T-cell (primary cell): ENCODE measurements around the gene TSHZ3. TPM values are rescaled to one million over a fixed set of nuclear protein-coding genes. Genes with fewer than 3 reads are reported as not detected.

Experiments used
- ATAC-seq, 4 experiments: fragments of 200-7000 bp in 3 of 4; fragments of 150-1000 bp in 1 of 4; cut with Tn5 transposase; replicated peaks in 1 of 4; 1 replicate in 3 of 4; 2 replicates in 1 of 4; pipeline ENCODE4 v1.10.0; 2021; ENCODE audit warnings: moderate library complexity in 3 of 4, mild to moderate bottlenecking in 2 of 4, moderate number of reproducible peaks in 1 of 4
- CTCF ChIA-PET, 2 donors: fragments of 300-600 bp; sonication (Branson Sonifier 250); formaldehyde crosslinking; loops; one replicate each; lab custom pipeline; 2022; ENCODE audit warnings: antibody characterized with exemption in 2 of 2; lab: Charles Lee
- POLR2A ChIA-PET, 2 donors: fragments of 300-600 bp; sonication (Branson Sonifier 250); formaldehyde crosslinking; loops; one replicate each; lab custom pipeline; 2022; ENCODE audit warnings: antibody characterized with exemption in 2 of 2; lab: Charles Lee
- DNase-seq, 35 experiments: peaks; one replicate each; pipeline versions ENCODE4 v3.0.0 to v3.0.0-alpha.2; 2013 to 2023
- H3K27ac ChIP-seq: one replicate; pipeline ENCODE4 v1.5.1; 2013; ENCODE audit warnings: low read length
- H3K27me3 ChIP-seq, 2 experiments: replicated peaks in 1 of 2; 1 replicate in 1 of 2; 2 replicates in 1 of 2; pipeline versions ENCODE4 v1.6.1 to v1.7.0; 2013; ENCODE audit warnings: low read length in 1 of 2, mixed read lengths in 1 of 2; ENCODE audit not compliant: control insufficient read depth in 2 of 2, insufficient read depth in 2 of 2; ENCODE audit errors: extremely low read depth in 1 of 2
- H3K36me3 ChIP-seq, 2 donors: 1 replicate in 1 of 2; 2 replicates in 1 of 2; pipeline versions ENCODE4 v1.6.1 to v1.7.0; 2013; ENCODE audit warnings: low read length in 1 of 2; ENCODE audit not compliant: control insufficient read depth in 2 of 2, insufficient read depth in 1 of 2; ENCODE audit errors: extremely low read depth in 1 of 2
- H3K4me1 ChIP-seq, 2 experiments: 1 replicate in 1 of 2; 2 replicates in 1 of 2; pipeline versions ENCODE4 v1.6.1 to v1.7.0; 2013; ENCODE audit warnings: low read length in 2 of 2, mixed read lengths in 1 of 2; ENCODE audit not compliant: insufficient read depth in 2 of 2, control insufficient read depth in 1 of 2; ENCODE audit errors: extremely low read depth in 1 of 2
- H3K4me3 ChIP-seq, 2 donors: 1 replicate in 1 of 2; 2 replicates in 1 of 2; pipeline versions ENCODE4 v1.5.1 to v1.7.0; 2013; ENCODE audit warnings: mild to moderate bottlenecking in 2 of 2, low read length in 1 of 2, moderate library complexity in 1 of 2; ENCODE audit not compliant: control insufficient read depth in 1 of 2; ENCODE audit errors: extremely low read depth in 1 of 2
- H3K9me3 ChIP-seq: 2 replicates; pipeline ENCODE4 v1.7.0; 2013
- H3K27ac Mint-ChIP-seq, 2 donors: one replicate each; pipeline ENCODE4 v1.8.0; 2020 to 2021; ENCODE audit warnings: mild to moderate bottlenecking in 2 of 2, mixed read lengths in 2 of 2
- H3K27me3 Mint-ChIP-seq, 2 donors: one replicate each; pipeline ENCODE4 v1.8.0; 2021 to 2022; ENCODE audit warnings: mixed read lengths in 2 of 2
- H3K36me3 Mint-ChIP-seq: one replicate; pipeline ENCODE4 v1.8.0; 2021; ENCODE audit warnings: mixed read lengths
- H3K4me1 Mint-ChIP-seq, 3 donors: one replicate each; pipeline ENCODE4 v1.8.0; 2020 to 2022; ENCODE audit warnings: mixed read lengths in 3 of 3, mild to moderate bottlenecking in 1 of 3
- H3K4me3 Mint-ChIP-seq, 3 donors: one replicate each; pipeline ENCODE4 v1.8.0; 2020 to 2022; ENCODE audit warnings: mild to moderate bottlenecking in 3 of 3, mixed read lengths in 3 of 3, moderate library complexity in 3 of 3
- H3K9me3 Mint-ChIP-seq, 3 donors: one replicate each; pipeline ENCODE4 v1.8.0; 2020 to 2022; ENCODE audit warnings: mixed read lengths in 3 of 3
- WGBS: methylation state at CpG from one replicate; pipeline ENCODE4 v1.1.5; 2013; ENCODE audit warnings: missing lambda C conversion rate; ENCODE audit not compliant: insufficient coverage; 5-methylcytosine and 5-hydroxymethylcytosine counted together
- total RNA-seq, 35 experiments: library from RNA in 6 of 35; stranded (reverse) in 6 of 35; fragments of 120-200 nt in 1 of 35; gene quantifications; one replicate each; pipeline versions ENCODE4 v1.2.1 to v1.2.4 and lab custom pipeline; 2013 to 2026

TSHZ3 gene
- total RNA-seq, 5 donors from 2014 or later (not counting 1 experiment from before 2014, with no cell fraction given): 0.18 to 1.4 (median 0.54) TPM

DNA sequence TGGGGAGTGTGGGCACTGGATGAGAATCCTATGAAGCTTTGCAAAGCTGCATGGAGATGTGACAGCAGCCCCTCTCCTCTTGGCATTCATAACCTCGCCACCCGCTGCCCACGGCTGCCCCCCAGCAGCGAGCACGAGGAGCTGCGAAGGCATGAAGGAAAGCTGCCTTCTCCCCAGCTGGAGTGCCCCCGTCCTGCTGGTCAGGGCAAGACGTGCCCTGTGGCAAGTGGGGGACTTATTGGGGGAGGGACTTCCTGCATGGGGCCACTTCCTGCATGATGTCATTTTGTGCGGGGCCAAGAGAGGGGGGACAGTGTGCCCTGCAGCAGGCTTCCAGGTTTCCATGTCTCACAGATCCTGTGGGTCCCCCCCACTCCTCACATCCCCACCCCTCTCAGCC is 85.9 kb downstream of the TSHZ3 start:
- ATAC-seq (no peak), DNase-seq (no peak)
- Mint-ChIP-seq H3K9me3 (no peaks in the 10 kb centered on the region), H3K36me3 (no peaks in the 10 kb centered on the region), H3K4me3 (no peak overlapping the region), H3K27me3 (peaks cover 17 to 25% of the 10 kb centered on the region in 2 donors), H3K4me1 (peaks cover 0 to 10% (median 8%) of the 10 kb centered on the region in 3 donors), H3K27ac (no peak overlapping the region)
- WGBS: 83% methylated on average over 5 of the region's 9 CpGs
- no peaks in the 10 kb centered on the region for H3K36me3 ChIP-seq
- no peak overlapping the region for H3K27ac ChIP-seq
- no peak overlapping the region for H3K4me3 ChIP-seq
- ChIA-PET CTCF (interaction anchor here in 1 of 2 donors (0.6 kb wide), 1 partner anchor 948 kb away, joined by 3 read pairs; no protein-coding TSS in a partner anchor), POLR2A (no interaction called here)
- H3K9me3 ChIP-seq: no peaks in the 10 kb centered on the region
- H3K4me1 ChIP-seq: no peaks in the 10 kb centered on the region
- H3K27me3 ChIP-seq: peaks cover 0 to 31% of the 10 kb centered on the region in 2 experiments

DNA sequence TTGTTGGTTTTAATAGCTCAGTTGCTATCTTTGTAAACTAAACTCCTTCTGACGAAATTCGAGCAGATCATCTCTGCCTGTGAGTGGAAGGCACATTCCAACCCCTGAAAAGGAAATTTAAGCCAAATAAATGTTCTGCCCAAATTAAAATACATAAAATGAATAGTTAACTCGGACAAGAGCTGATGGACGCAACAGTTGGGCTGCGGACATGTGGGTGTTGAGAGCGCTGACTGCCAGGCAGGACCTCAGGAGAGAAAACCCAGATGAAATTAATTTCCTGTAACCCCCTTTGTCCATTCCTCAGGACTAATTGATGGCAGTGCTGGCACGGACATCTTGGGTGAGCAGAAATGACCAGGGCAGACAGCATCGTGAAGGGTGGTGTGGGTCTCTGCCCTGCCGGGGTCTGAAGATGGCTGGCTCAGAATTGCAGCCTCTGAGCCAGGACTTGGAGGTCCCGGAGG is 86.5 kb downstream of the TSHZ3 start:
- WGBS: 95% methylated on average over 6 of the region's 10 CpGs
- Mint-ChIP-seq H3K4me3 (no peak overlapping the region), H3K27ac (no peak overlapping the region), H3K9me3 (no peaks in the 10 kb centered on the region), H3K36me3 (no peaks in the 10 kb centered on the region), H3K27me3 (peaks cover 18 to 25% of the 10 kb centered on the region in 2 donors), H3K4me1 (peaks cover 0 to 10% (median 8%) of the 10 kb centered on the region in 3 donors)
- DNase-seq (no peak), ATAC-seq (no peak)
- H3K27me3 ChIP-seq: peaks cover 0 to 35% of the 10 kb centered on the region in 2 experiments
- no peak overlapping the region for H3K4me3 ChIP-seq
- ChIA-PET CTCF (no interaction called here), POLR2A (interaction anchor here in 1 of 2 donors (0.6 kb wide), 1 partner anchor 29 kb away, joined by 3 read pairs; no protein-coding TSS in a partner anchor)
- H3K27ac ChIP-seq: no peak overlapping the region
- no peaks in the 10 kb centered on the region for H3K4me1 ChIP-seq
- no peaks in the 10 kb centered on the region for H3K9me3 ChIP-seq
- H3K36me3 ChIP-seq: no peaks in the 10 kb centered on the region

DNA sequence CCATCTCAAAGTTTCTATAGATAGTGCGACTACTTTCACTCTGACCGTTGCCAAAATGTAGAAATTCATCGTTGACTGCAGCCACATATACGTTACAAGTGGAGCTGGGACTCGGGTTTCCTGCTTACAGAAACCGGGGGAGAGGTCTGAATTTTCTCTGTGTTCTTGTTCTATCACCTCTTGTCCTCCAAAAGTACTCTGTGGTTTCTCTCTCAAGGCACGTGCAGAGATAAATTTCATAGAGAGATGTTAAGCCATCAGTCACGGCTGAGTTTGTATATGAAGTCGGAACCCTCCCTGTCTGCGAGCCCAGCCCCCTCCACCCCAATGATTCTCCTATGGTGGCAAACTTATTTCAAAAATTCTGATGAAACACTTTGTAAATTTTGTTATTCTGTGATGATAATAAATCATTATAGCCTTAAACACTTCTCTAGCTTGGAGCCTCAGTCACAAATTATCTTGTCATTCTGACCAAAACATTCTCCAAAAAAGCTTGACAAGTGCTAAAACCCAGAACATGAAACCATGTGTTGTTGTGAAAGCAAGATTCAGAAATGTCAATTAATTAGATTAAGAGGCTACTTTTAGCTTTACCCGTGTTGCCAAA is 87.5 kb downstream of the TSHZ3 start:
- no peaks in the 10 kb centered on the region for H3K36me3 ChIP-seq

DNA sequence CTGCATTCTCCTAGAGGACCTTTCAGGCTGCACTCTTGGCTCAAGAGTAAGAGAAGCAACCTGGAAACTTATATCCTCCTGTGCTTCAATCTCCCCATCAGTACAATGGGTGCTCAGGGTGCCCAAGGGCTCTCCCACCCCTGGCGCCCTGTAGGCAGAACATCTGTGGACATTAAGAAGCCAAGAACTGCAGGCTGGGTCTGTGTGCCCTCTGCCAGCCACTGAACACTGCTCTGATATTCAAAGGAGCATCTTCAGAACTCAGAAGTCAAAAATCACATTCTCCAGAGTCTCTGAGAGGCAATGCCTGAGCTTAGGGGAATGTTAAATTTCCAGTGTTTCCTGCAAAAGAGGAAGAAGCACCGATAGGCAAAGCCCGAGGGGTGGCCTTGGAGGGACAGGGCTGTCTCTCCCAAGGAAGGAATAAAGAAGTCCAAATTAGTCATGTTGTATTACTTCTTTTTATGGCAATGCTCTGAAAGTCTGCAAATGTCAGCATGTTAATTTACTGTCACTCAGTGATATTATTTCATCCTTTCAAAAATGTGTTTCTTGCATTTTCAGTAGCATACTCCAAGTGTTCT is 88.1 kb downstream of the TSHZ3 start:
- no peak overlapping the region for H3K27ac Mint-ChIP-seq
- no peak overlapping the region for H3K27ac ChIP-seq
- H3K27me3 ChIP-seq: peaks cover 0 to 48% of the 10 kb centered on the region in 2 experiments
- ATAC-seq (no peak), DNase-seq (no peak)
- H3K4me3 ChIP-seq: no peak overlapping the region
- CTCF ChIA-PET: interaction anchor here in 1 of 2 donors (0.6 kb wide), 1 partner anchor 93 kb away, joined by 3 read pairs; no protein-coding TSS in a partner anchor
- H3K4me1 ChIP-seq: no peaks in the 10 kb centered on the region
- H3K4me1 Mint-ChIP-seq: peaks cover 0 to 10% (median 8%) of the 10 kb centered on the region in 3 donors
- H3K27me3 Mint-ChIP-seq: peaks cover 19 to 25% of the 10 kb centered on the region in 2 donors
- POLR2A ChIA-PET: no interaction called here
- no peaks in the 10 kb centered on the region for H3K36me3 ChIP-seq
- H3K4me3 Mint-ChIP-seq: no peak overlapping the region
- 39% methylated on average over 3 of the region's 3 CpGs for WGBS
- H3K36me3 Mint-ChIP-seq: no peaks in the 10 kb centered on the region
- no peaks in the 10 kb centered on the region for H3K9me3 ChIP-seq
- H3K9me3 Mint-ChIP-seq: no peaks in the 10 kb centered on the region

More for the DNA sequence above, 87.5 kb downstream of the TSHZ3 start:
- Histone ChIP-seq H3K4me1 (no peaks in the 10 kb centered on the region), H3K9me3 (no peaks in the 10 kb centered on the region), H3K27ac (no peak overlapping the region), H3K4me3 (no peak overlapping the region), H3K27me3 (peaks cover 0 to 45% of the 10 kb centered on the region in 2 experiments)
- H3K9me3 Mint-ChIP-seq: no peaks in the 10 kb centered on the region
- DNase-seq: no peak
- ChIA-PET POLR2A (no interaction called here), CTCF (no interaction called here)
- no peak overlapping the region for H3K27ac Mint-ChIP-seq
- no peaks in the 10 kb centered on the region for H3K36me3 Mint-ChIP-seq
- H3K4me1 Mint-ChIP-seq: peaks cover 0 to 10% (median 8%) of the 10 kb centered on the region in 3 donors
- H3K4me3 Mint-ChIP-seq: no peak overlapping the region
- peaks cover 18 to 25% of the 10 kb centered on the region in 2 donors for H3K27me3 Mint-ChIP-seq
- ATAC-seq: no peak
- 47% methylated on average over 3 of the region's 11 CpGs for WGBS

DNA sequence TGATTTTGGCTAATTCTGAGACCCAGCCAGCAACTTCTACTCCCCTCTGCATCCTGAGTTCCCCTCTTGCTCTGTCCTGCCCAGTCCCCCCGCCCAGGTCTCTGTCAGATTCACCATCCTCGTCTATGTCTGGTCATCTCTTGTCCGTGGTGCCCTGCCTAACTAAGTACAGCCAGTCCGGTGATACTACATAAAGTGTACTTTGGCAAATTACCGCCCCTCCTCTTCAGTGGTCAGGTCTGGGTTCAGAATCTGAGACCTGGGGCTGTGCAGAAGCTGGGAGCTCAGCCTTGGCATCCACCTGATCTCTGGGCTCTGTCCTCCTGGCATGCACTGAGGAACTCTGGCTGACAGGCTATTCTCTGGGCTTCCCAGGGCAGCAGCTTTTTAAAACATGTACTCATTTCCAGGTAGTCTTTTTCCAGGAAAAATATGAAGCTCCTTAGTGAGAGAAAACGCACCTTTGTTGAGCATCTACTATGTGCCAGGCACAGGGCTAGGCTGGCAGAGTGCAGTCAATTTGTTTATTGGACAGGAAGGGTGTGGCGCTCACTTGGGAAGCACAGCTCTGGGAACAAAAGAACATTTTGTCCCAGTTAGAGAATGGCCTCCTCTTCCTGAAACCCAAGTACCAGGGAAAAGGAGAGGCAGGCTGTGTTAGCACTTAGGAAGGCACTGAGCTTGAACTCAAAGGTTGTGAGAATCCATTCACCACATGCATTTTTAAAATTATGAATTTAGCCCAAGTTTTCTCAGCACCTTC is 88.9 kb downstream of the TSHZ3 start:
- no peaks in the 10 kb centered on the region for H3K36me3 Mint-ChIP-seq
- no peak for ATAC-seq
- no peak overlapping the region for H3K27ac ChIP-seq
- no peak overlapping the region for H3K27ac Mint-ChIP-seq
- H3K36me3 ChIP-seq: no peaks in the 10 kb centered on the region
- peaks cover 0 to 10% (median 8%) of the 10 kb centered on the region in 3 donors for H3K4me1 Mint-ChIP-seq
- peaks cover 19 to 25% of the 10 kb centered on the region in 2 donors for H3K27me3 Mint-ChIP-seq
- ChIA-PET POLR2A (no interaction called here), CTCF (interaction anchor here in 1 of 2 donors (0.6 kb wide), 1 partner anchor 92 kb away, joined by 3 read pairs; no protein-coding TSS in a partner anchor)
- H3K9me3 ChIP-seq: no peaks in the 10 kb centered on the region
- no peak for DNase-seq
- no peak overlapping the region for H3K4me3 ChIP-seq
- 70% methylated on average over 6 of the region's 7 CpGs for WGBS
- H3K27me3 ChIP-seq: peaks cover 0 to 51% of the 10 kb centered on the region in 2 experiments
- no peak overlapping the region for H3K4me3 Mint-ChIP-seq
- no peaks in the 10 kb centered on the region for H3K9me3 Mint-ChIP-seq
- H3K4me1 ChIP-seq: no peaks in the 10 kb centered on the region
